GM12873 (cell line): ENCODE results near the gene GNRH2.

ENCODE experiments used
- TF ChIP-seq, protein P1 (sequence below): IDR thresholded peaks from 2 replicates; pipeline ENCODE4 v1.5.1; 2012; ENCODE audit warnings: low read depth, mild to moderate bottlenecking, moderate library complexity, low read length, control low read depth; ENCODE audit not compliant: insufficient read depth; ENCODE audit errors: missing control alignments

The GNRH2 gene

DNA sequence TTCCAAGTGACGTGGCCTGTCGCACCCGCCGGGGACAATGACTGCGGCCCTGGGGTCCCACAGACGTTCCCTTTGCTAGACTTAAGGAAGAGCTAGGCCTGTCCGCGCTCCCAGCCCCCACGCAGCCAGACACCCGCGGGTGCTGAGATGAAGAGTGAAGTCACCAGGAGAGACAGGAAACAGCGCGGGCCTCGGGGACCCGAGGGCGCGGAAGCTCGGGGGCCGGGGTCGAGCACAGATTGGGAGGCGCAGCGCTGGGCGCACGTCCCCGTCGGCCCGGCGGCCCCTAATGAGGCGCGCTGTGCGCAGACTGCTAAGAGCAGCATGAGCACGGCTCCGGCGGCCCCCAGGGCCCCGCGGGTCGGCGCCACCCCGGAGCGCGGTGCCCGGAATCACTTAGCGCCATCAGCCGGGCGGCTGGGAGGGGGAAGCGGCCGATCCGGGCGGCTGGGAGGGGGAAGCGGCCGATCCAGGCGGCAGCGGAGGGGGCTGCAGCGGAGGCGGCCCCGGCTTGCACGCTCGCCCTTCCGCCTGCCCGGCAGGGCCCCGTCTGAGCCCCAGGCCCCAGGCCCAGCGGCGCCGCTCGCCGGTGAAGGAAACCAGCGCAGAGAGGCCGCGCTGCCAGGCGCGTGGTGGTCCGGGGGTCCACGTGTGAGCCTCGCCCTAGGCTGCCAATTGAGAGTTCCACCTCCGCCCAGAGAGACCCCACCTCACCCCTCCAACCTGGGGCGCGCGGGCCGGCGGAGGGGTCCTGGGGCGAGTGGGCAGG, 49.4 kb downstream of the GNRH2 start:
- TF ChIP-seq, protein P1, sequence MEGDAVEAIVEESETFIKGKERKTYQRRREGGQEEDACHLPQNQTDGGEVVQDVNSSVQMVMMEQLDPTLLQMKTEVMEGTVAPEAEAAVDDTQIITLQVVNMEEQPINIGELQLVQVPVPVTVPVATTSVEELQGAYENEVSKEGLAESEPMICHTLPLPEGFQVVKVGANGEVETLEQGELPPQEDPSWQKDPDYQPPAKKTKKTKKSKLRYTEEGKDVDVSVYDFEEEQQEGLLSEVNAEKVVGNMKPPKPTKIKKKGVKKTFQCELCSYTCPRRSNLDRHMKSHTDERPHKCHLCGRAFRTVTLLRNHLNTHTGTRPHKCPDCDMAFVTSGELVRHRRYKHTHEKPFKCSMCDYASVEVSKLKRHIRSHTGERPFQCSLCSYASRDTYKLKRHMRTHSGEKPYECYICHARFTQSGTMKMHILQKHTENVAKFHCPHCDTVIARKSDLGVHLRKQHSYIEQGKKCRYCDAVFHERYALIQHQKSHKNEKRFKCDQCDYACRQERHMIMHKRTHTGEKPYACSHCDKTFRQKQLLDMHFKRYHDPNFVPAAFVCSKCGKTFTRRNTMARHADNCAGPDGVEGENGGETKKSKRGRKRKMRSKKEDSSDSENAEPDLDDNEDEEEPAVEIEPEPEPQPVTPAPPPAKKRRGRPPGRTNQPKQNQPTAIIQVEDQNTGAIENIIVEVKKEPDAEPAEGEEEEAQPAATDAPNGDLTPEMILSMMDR, result no peak

DNA sequence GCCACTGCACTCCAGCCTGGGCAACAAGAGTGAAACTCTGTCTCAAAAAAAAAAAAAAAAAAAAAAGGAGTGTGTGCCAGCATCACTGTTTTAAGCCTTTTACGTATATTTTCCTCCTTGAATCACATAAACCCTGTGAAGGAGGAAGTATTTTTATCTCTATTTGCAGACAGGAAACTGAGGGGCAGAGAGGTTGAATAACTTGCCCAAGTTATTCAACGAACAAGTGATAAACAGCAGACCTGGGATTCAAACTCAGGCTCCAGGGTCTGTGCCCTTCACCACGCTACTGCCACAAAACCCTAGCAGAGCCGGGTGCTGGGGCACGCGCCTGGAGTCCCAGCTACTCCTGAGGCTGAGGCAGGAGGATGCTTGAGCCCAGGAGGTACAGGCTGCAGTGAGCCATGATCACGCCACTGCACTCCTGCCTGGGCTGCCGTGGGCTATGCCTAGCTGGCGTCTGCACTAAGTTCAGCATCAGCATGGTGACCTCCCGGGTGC, 50.5 kb downstream of the GNRH2 start:
- TF ChIP-seq, protein P1, result no peak

DNA sequence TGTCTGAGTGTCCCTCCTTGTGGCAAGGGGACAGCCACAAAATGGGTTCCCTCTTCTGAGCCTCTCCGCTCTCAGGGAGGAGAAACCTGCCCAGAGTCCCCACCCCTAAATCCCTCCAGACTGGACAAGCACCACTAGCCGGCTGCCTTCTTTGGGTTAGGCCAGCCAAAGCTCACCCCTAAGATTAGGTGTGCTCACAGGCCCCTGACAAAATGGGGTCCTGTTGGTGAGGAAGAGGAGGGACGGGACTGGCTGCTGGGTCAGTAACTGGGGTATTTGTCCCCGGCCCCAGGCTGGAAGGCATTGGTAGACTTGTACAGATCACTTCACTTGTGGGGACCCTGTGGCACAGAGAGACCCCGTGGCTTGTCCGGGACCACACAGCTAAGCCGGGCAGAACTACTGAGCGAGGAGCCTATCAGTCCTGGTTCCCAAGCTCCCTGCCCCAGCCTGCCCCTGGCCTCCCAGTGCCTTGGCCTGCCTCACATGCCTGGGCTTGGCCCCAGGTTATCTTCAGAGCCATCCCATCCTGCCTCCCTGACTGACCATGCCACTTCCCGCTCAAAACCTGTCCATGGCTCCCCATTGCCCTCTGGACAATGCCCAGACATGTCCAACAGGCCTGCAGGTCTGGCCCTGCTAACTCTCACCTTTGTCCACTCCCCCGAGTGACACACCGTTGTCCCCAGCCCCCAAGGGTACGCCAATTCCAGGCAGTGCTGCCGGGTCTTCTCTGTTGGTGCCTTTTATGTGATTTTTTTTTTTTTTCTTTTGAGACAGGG, 51.6 kb downstream of the GNRH2 start:
- TF ChIP-seq, protein P1, result no peak
